NT2/D1 (cell line): ENCODE data around the gene CYP4A22.
"Not testable (repeated sequence)": the region's sequence is repeated elsewhere in the genome, so short reads cannot be mapped to it uniquely, and the experiment has no call there.

ENCODE experiments used
- DNase-seq: peaks from one replicate; pipeline ENCODE4 v3.0.0-alpha.2; 2011; ENCODE audit warnings: low read depth, low spot score
- H3K27me3 ChIP-seq: 2 replicates; pipeline ENCODE4 v1.6.0; 2011; ENCODE audit warnings: mild to moderate bottlenecking; ENCODE audit not compliant: insufficient read length, insufficient read depth
- H3K36me3 ChIP-seq: 2 replicates; pipeline ENCODE4 v1.6.1; 2011; ENCODE audit warnings: mild to moderate bottlenecking, low read length, mixed read lengths; ENCODE audit not compliant: insufficient read depth, insufficient read length
- H3K4me1 ChIP-seq: 2 replicates; pipeline ENCODE4 v1.5.1; 2011; ENCODE audit not compliant: insufficient read depth, insufficient read length
- H3K4me3 ChIP-seq: 2 replicates; pipeline ENCODE4 v1.5.1; 2011; ENCODE audit warnings: low read depth; ENCODE audit not compliant: insufficient read length
- H3K9ac ChIP-seq: 2 replicates; pipeline ENCODE4 v1.6.0; 2011; ENCODE audit warnings: low read depth; ENCODE audit not compliant: insufficient read length
- H3K9me3 ChIP-seq: 2 replicates; pipeline ENCODE4 v1.5.1; 2011; ENCODE audit warnings: mild to moderate bottlenecking, low read length; ENCODE audit not compliant: insufficient read depth
- SUZ12 ChIP-seq: IDR thresholded peaks from 2 replicates; pipeline ENCODE4 v1.6.1; 2011; ENCODE audit not compliant: insufficient read length, insufficient read depth; ENCODE audit errors: extremely low read depth
- YY1 ChIP-seq: IDR thresholded peaks from 2 replicates; pipeline ENCODE4 v1.6.1; 2011; ENCODE audit not compliant: insufficient read length, insufficient read depth
- ZNF274 ChIP-seq: IDR thresholded peaks from 2 replicates; pipeline ENCODE4 v1.6.1; 2011; ENCODE audit warnings: mild to moderate bottlenecking, low read depth, low read length

CYP4A22 gene, protein sequence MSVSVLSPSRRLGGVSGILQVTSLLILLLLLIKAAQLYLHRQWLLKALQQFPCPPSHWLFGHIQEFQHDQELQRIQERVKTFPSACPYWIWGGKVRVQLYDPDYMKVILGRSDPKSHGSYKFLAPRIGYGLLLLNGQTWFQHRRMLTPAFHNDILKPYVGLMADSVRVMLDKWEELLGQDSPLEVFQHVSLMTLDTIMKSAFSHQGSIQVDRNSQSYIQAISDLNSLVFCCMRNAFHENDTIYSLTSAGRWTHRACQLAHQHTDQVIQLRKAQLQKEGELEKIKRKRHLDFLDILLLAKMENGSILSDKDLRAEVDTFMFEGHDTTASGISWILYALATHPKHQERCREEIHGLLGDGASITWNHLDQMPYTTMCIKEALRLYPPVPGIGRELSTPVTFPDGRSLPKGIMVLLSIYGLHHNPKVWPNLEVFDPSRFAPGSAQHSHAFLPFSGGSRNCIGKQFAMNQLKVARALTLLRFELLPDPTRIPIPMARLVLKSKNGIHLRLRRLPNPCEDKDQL

DNA sequence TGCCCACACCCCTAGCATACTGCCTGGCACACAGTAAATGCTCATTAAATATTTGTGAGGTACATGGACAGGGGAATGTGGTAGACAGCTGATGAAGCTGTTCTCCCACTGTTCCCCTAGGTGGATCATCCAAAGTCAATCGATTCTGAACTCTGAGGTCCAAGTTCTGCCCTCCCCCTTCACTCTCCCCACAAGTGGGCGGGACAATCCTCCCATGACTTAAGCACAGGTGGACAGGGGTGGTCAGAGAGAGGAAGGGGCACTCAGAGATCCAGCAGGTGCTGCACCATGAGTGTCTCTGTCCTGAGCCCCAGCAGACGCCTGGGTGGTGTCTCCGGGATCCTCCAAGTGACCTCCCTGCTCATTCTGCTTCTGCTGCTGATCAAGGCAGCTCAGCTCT lies at the start of gene CYP4A22:
CYP4A22 (plus strand) TSS at position 244 of the 400 bp plus-strand sequence; CDS start at position 289, 45 bp downstream.
- Histone ChIP-seq H3K4me1 (no peaks in the 10 kb centered on the region), H3K4me3 (no peak within 1 kb of the TSS), H3K9me3 (no peaks in the 10 kb centered on the region), H3K9ac (no peak within 1 kb of the TSS), H3K27me3 (no peaks in the 10 kb centered on the region), H3K36me3 (no peaks in the 10 kb centered on the region)
- TF ChIP-seq ZNF274 (no peak), YY1 (no peak), SUZ12 (no peak)
- DNase-seq: no peak

DNA sequence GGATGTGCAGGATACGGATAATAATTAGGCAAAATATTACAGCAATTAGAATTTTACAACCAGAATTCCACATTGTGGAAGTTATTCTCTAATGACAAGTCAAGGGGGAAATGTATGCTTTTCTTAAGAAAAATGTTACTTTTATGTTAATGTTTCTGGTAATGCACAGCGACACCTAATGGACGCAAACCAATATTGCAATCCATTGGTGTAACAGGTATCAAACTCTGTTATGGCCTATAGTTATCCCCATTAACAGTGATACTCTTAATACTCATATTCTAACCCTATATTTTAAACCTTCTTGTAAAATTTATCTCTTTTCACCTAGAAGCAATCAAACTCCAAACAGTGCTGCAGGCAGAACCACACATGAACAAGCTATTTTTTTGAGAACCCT lies 47.9 kb upstream of the CYP4A22 start:
- H3K9ac ChIP-seq, H3K4me3 ChIP-seq, H3K9me3 ChIP-seq, H3K36me3 ChIP-seq, H3K27me3 ChIP-seq, H3K4me1 ChIP-seq: not testable (repeated sequence)
- DNase-seq: peak; percentile 13

DNA sequence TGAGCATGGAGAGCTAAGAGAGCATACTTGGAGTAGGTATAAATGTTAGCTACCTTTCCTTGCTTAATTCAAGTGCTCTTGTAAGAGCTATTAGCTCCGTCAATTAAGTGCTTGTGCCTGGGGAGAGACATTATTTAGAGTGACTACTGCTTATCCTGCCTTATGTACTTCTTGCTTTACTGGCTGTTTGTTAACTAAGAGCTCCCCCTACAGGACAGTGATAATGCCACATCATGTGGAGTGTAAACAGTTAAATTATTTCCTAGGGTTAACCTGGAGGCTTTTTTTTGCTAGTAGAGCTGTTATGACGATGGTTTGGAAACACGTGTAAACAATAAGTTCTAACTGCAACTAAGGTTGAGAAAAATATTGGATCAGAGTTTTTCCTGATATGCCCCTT lies 45.8 kb upstream of the CYP4A22 start:
- not testable (repeated sequence) for H3K4me3 ChIP-seq, H3K4me1 ChIP-seq, H3K27me3 ChIP-seq, DNase-seq, H3K9ac ChIP-seq, H3K9me3 ChIP-seq, H3K36me3 ChIP-seq

DNA sequence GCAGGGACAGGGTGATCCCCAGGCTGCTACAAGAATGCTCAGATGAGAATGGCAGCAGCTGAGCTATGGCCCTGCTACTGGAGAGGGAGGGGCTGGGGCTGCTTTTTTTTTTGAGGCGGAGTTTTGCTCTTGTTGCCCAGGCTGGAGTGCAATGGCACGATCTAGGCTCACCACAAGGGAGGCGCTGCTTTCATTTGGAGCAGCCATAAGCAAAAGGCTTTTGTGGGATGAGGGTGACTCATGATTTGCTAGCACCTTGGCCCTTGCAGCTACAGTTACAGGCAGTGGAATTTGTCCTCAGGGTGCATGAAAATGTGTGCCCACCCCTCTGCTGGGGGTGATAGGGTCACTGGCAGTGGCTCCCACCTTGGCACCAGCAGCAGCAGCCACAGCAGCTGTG lies 32.4 kb upstream of the CYP4A22 start:
- H3K4me1 ChIP-seq: peaks cover 3% of the 10 kb centered on the region

DNA sequence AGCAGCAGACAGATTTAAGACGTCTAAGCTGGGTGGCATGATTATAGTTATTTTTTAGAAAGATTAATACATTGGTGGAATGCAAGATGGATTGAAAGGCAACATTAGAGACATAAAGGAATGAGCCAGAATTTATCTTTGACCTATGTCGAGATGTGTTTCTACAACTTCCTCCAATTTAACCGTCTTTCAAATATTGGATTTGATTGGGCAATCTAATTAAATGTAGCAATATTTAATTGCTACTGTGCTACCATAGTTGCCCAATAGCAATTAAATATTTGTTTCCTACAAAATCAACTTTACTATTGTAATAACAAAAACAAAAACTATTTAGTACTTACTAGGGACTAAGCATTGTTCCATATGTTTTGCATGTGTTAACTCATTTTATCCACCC lies 30.4 kb upstream of the CYP4A22 start:
- TF ChIP-seq SUZ12: no peak
- no peak for TF ChIP-seq ZNF274
- Histone ChIP-seq H3K4me3 (no peak overlapping the region), H3K9me3 (no peaks in the 10 kb centered on the region), H3K27me3 (no peaks in the 10 kb centered on the region), H3K4me1 (peaks cover 3% of the 10 kb centered on the region), H3K36me3 (no peaks in the 10 kb centered on the region), H3K9ac (no peak overlapping the region)
- no peak for DNase-seq

More for the DNA sequence above, 32.4 kb upstream of the CYP4A22 start:
- no peak overlapping the region for H3K4me3 ChIP-seq
- DNase-seq: no peak
- no peaks in the 10 kb centered on the region for H3K36me3 ChIP-seq
- no peaks in the 10 kb centered on the region for H3K9me3 ChIP-seq
- no peak overlapping the region for H3K9ac ChIP-seq
- H3K27me3 ChIP-seq: no peaks in the 10 kb centered on the region
- TF ChIP-seq YY1: no peak
- no peak for TF ChIP-seq ZNF274
- TF ChIP-seq SUZ12: no peak

DNA sequence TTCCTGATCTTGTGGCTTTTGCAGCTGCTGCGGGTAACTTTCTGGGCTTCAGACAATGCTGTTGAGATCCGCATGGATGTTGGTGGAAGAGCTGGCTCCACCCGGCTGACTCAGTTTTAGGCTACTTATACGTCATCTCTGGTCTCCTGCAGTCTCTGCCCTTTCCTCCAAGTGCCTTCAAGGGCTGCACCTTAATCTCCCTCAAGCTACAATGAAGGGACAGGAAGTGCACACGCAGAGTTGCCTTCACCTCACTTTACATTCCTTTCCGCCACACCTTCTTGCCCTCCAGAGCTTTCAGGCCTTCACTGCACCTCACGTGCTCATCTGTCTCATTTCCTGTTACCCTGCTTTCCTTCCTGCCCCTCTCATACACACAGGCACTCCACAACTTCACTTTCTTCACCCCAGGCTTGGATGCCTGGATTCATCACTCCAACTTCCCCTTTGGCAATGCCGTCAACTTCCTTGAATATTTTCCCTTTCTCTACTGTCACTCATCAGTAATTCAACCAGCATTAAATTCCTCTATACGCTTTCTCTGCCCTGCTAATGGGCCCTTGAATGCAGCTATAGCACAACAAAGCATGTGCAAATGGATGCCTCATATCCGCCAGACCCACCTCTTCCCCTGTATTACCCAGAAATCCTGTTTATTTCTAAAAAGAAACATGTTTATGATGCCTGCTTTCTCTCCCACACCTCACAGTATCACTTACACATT lies 29.2 kb upstream of the CYP4A22 start:
- not testable (repeated sequence) for H3K4me3 ChIP-seq, H3K36me3 ChIP-seq, DNase-seq, H3K9me3 ChIP-seq, H3K27me3 ChIP-seq, H3K4me1 ChIP-seq
- H3K9ac ChIP-seq: peak overlapping the region; percentile 22

DNA sequence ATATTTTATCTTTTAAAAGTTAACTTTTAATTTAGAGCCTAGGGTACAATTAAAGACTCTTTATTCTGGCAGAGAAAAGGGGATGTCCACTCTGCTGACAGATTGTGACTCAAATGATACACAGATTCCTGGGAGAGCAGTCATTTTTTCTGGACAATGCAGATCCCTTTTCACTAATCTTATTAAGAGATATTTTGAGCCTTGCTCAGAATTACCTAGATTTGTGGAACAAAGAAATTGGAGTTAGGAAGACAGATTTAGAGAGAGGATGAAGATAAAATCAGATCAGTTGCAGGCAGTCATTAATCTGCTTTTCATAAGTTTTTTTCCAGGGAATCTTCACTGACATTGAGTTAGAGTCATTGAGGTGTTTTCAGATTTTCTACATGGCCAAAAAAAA lies 27.8 kb upstream of the CYP4A22 start:
- H3K9me3 ChIP-seq: not testable (repeated sequence)

DNA sequence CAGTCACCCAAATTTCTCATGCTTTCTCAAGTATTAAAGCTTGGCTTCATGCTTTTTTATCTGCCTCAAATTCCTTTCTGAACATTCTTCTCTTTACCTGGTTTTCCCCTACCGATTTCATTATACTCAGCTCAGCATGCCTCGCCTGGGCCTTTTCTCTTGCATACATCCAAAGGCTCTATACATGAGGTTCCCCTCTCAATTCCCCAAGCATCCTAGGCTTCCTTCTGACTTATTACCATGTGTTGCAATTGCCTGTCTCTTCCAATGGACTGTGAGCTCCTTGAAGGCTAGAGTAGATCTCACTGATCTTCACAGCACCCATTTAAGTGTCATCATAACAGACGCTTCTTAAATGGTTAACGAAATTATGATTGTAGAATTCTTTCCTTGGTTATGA lies 24.1 kb upstream of the CYP4A22 start:
- H3K4me3 ChIP-seq: no peak overlapping the region
- no peak overlapping the region for H3K9ac ChIP-seq
- no peaks in the 10 kb centered on the region for H3K9me3 ChIP-seq
- no peaks in the 10 kb centered on the region for H3K4me1 ChIP-seq
- no peaks in the 10 kb centered on the region for H3K36me3 ChIP-seq
- TF ChIP-seq YY1 (no peak), ZNF274 (no peak), SUZ12 (no peak)
- no peak for DNase-seq
- no peaks in the 10 kb centered on the region for H3K27me3 ChIP-seq

More for the DNA sequence above, 27.8 kb upstream of the CYP4A22 start:
- H3K9ac ChIP-seq, H3K4me3 ChIP-seq, H3K4me1 ChIP-seq, H3K27me3 ChIP-seq, DNase-seq, H3K36me3 ChIP-seq: not testable (repeated sequence)

DNA sequence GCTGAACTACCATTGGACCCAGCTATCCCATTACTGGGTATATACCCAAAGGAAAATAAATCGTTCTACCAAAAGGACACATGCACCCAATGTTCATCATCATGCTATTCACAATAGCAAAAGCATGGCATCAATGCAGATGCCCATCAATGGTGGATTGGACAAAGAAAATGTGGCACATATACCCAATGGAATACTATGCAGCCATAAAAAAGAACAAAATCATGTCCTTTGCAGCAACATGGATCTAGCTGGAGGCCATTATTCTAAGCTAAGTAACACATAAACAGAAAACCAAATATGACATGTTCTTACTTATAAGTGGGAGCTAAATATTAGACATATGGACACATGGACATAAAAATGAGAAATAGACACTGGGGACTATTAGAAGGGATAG lies 16.2 kb upstream of the CYP4A22 start:
- not testable (repeated sequence) for H3K9me3 ChIP-seq, DNase-seq, H3K36me3 ChIP-seq, H3K27me3 ChIP-seq, H3K9ac ChIP-seq, H3K4me1 ChIP-seq, H3K4me3 ChIP-seq

DNA sequence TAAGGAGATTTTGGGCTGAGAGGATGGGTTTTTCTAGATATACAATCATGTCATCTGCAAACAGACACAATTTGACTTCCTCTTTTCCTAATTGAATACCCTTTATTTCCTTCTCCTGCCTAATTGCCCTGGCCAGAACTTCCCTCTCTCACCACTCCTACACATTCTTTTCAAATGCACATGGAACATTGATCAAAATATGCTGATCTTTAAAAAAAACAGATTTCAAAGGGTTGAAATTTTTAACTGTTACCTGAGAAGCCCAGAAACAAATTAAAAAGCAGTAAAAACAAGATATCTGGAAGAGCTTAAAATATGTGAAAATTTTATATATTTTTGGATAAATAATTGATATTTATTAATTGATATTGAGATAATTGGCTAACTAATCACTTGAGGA lies 12.4 kb upstream of the CYP4A22 start:
- DNase-seq, H3K9me3 ChIP-seq, H3K36me3 ChIP-seq, H3K4me1 ChIP-seq, H3K9ac ChIP-seq, H3K4me3 ChIP-seq, H3K27me3 ChIP-seq: not testable (repeated sequence)
